VCaP (cell line): Measurements from ENCODE around the gene ASB16.

Experiments
- H3K27ac ChIP-seq: fragments of 450-650 bp; 2 replicates; pipeline ENCODE4 v1.5.1; 2017
- CTCF ChIP-seq: fragments of 450-650 bp; conservative IDR thresholded peaks from 2 replicates; pipeline ENCODE4 v1.5.1; 2017; ENCODE audit warnings: mild to moderate bottlenecking, moderate library complexity

ASB16 gene

GRCh38 chr17:44202756-44203155, 32.3 kb downstream of the ASB16 start:
- TF ChIP-seq CTCF: no peak
- H3K27ac ChIP-seq: no peak overlapping the region

DNA sequence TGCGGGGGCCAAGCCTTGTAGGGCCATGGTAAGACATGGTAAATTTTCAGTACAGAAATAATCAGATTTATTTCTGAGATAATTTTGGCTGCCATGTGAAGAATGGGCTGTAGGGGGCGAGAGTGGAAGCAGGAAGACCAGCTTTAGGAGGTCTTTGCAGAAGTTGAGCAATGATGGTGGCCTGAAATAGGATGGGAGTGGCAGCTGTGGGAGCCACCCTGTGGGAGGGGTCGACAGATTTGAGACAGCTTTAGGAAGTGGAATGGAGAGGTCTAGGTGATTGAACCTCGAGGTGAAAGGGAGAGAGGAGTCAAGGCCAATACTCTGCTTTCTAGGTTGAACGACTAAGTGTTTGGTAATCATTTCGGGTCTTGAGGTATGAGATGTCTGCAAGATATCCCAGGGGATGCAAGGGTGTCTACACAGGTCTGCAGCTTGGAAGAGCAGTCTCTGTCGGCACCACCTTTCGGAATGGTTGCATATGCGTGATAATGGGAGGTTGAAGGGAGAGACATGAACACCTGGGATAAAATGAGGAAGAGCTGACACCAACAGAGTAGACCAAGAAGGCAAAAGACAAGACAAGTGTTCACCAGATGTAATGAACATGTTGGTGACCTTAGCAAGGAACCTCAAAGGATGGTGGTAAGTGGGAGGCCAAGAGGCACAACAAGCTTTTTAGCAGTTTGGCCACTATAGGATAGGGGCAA, 33.4 kb downstream of the ASB16 start:
- TF ChIP-seq CTCF: peak; percentile 75
- no peak overlapping the region for H3K27ac ChIP-seq

GRCh38 chr17:44204441-44204882, 34.0 kb downstream of the ASB16 start:
- TF ChIP-seq CTCF: no peak
- no peak overlapping the region for H3K27ac ChIP-seq

DNA sequence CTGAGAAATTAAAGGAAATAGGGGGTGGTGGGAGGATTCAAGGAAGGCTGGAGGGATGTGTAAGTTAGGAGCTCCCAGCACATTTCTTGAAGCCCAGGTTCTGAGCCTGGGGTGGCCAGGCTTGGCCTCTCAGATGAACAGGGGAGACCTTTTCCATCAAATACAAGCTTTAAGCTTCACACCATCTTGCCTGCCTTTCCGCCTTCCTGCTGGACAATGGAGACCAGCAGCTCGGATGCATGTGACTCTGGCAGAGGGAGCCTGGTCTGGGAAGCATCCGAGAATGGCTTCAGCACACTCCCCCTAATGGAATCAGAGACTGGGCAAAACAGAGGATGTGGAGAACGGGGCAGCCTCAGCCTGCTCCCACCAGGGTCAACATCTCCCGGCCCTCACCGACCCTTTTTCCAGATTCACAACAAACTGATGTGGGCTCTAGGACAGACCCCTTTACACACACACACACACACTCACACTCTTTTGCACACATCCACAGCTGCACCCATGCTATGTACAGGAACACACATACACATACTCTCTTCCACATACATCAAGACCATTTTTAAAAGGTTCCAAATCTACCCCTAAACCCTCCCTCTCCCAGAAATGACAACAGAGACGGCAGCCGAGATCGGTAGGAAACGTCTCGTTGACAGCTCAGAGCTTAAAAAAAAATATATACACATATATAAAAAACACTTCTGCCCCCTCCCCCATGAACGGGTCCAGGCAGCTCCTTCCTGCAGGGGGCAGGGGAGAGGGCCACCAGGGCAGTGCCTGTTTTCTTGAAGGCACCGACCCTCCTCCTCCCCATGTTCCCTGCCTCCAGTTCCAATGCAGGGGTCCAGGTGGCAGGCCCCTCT, 35.7 kb downstream of the ASB16 start:
- TF ChIP-seq CTCF: no peak; the same call in 1 of the 2 replicates
- no peak overlapping the region; the same call in 1 of the 2 replicates for H3K27ac ChIP-seq

- H3K27ac ChIP-seq: no peak overlapping the region
- 0 out of 2 replicates have a peak, but pooled peaks have one; percentile 6 for TF ChIP-seq CTCF
Measured at GRCh38 chr17:44206825-44207155, 36.3 kb downstream of the ASB16 start.

DNA sequence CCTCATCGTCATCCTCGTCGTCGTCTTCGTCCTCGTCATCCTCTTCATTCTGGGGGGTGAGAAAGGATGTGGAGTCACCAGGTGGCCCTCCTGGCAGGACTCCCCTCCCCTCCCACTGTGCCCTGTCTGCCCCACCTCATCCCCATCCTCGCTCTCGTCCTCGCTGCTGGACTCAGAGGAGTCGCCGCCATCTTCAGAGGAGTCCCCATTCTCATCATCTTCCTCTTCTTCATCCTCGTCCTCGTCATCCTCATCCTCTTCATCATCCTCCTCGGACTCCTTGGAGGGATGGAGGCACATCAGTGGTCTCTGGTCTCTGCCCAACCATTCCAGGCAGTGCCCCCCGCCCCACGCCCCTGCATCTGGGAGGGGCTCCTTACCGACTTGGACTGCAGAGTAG, 36.8 kb downstream of the ASB16 start:
- TF ChIP-seq CTCF: no peak
- no peak overlapping the region for H3K27ac ChIP-seq

DNA sequence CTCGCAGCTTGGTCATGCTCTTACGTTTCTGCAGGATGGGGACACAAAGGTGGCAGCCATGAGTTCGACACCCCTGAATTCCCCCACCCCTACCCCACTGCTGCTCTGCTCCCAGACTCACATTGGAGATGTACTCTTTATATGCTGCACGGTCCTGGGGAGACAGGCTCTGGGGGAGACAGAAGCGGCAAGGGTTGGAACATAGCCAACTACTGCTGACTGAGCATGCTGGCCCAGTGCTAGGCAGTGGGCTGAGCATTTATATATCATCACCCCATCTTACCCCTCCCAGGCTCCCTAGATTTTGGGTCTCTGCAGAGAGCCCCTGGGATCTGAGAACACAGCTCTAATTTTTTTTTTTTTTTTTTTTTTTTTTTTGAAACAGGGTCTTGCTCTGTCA, 37.2 kb downstream of the ASB16 start:
- no peak overlapping the region for H3K27ac ChIP-seq
- TF ChIP-seq CTCF: no peak
